NB4 (cell line): ENCODE results near the gene HIC1.

Experiments used
- MAX ChIP-seq: IDR thresholded peaks from 2 replicates; pipeline ENCODE4 v1.6.1; 2011; ENCODE audit warnings: low read depth, low read length
- POLR2A ChIP-seq: IDR thresholded peaks from 2 replicates; pipeline ENCODE4 v1.6.1; 2011; ENCODE audit warnings: mild to moderate bottlenecking; ENCODE audit not compliant: insufficient read length; ENCODE audit errors: extremely low read depth
- TF ChIP-seq, protein P1 (sequence below): IDR thresholded peaks from one replicate; pipeline ENCODE4 v1.5.1; 2012; ENCODE audit warnings: low read depth, low read length

- TF ChIP-seq, protein P1, sequence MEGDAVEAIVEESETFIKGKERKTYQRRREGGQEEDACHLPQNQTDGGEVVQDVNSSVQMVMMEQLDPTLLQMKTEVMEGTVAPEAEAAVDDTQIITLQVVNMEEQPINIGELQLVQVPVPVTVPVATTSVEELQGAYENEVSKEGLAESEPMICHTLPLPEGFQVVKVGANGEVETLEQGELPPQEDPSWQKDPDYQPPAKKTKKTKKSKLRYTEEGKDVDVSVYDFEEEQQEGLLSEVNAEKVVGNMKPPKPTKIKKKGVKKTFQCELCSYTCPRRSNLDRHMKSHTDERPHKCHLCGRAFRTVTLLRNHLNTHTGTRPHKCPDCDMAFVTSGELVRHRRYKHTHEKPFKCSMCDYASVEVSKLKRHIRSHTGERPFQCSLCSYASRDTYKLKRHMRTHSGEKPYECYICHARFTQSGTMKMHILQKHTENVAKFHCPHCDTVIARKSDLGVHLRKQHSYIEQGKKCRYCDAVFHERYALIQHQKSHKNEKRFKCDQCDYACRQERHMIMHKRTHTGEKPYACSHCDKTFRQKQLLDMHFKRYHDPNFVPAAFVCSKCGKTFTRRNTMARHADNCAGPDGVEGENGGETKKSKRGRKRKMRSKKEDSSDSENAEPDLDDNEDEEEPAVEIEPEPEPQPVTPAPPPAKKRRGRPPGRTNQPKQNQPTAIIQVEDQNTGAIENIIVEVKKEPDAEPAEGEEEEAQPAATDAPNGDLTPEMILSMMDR, result no peak
- TF ChIP-seq MAX (no peak), POLR2A (no peak)
These were observed 40.9 kb upstream of the HIC1 start for GRCh38 chr17:2013994-2014317.
